Ovary (tissue), 9 donors: Measurements from ENCODE around the gene COMMD4. TPM values are rescaled to one million over a fixed set of nuclear protein-coding genes. Genes with fewer than 3 reads are reported as not detected.
A peak's percentile ranks its signal among the peaks of the same experiment; 100 is the strongest.

Experiments
- DNase-seq, 5 donors: peaks; one replicate each; pipeline ENCODE4 v3.0.0-alpha.2; 2019 to 2020
- H3K27ac ChIP-seq, 2 donors: fragments of 200-600 bp; one replicate each; pipeline versions ENCODE4 v1.5.1 to v1.8.0; 2019 to 2022
- H3K27me3 ChIP-seq: fragments of 200-600 bp; one replicate; pipeline ENCODE4 v1.8.0; 2022
- H3K36me3 ChIP-seq: fragments of 200-600 bp; sonication (generic); one replicate; pipeline ENCODE4 v1.5.1; 2019
- H3K4me1 ChIP-seq: one replicate; pipeline ENCODE4 v1.8.1; 2013; ENCODE audit warnings: mild to moderate bottlenecking, moderate library complexity; ENCODE audit not compliant: insufficient read depth
- H3K4me3 ChIP-seq: fragments of 200-600 bp; sonication (generic); one replicate; pipeline ENCODE4 v1.5.1; 2017
- H3K9me3 ChIP-seq, 2 donors: fragments of 200-600 bp in 1 of 2; sonication (generic) in 1 of 2; one replicate each; pipeline versions ENCODE4 v1.5.1 to v1.8.1; 2013 to 2019; ENCODE audit warnings: mild to moderate bottlenecking in 1 of 2, moderate library complexity in 1 of 2
- EP300 ChIP-seq: sonication (generic); formaldehyde crosslinking; IDR thresholded peaks from one replicate; pipeline ENCODE4 v1.6.1; 2017; ENCODE audit warnings: antibody characterized with exemption
- POLR2A ChIP-seq: fragments of 450-650 bp; IDR thresholded peaks from one replicate; pipeline ENCODE4 v1.6.1; 2017; ENCODE audit warnings: antibody characterized with exemption, mild to moderate bottlenecking, moderate library complexity
- WGBS, 3 donors: extraction: QIAGEN DNeasy Blood & Tissue Kit in 1 of 3; methylation state at CpG; one replicate each; pipeline versions ENCODE4 v1.1.5 to v1.1.7; 2013 to 2017; 5-methylcytosine and 5-hydroxymethylcytosine counted together
- intact Hi-C, 4 donors: fragments of 100-400 bp; cut with DNase I; formaldehyde crosslinking; loops; one replicate each; pipeline versions ENCODE4 v1.11.0 to v1.15.1; 2022 to 2023
- polyA plus RNA-seq, 2 donors: library from polyadenylated mRNA; stranded (reverse); fragments of 200-250 nt in 1 of 2; fragments of 350-450 nt in 1 of 2; fragmentation: Illumina TruSeq in 1 of 2; extraction: RNeasy Lipid Tissue Mini Kit (QIAGEN cat#74804) in 1 of 2; gene quantifications; one replicate each; pipeline ENCODE4 v1.2.3, GENCODE V29; 2013 to 2014
- total RNA-seq, 7 donors: library from RNA; depleted of rRNA in 2 of 7; stranded (reverse); fragments of >200 nt in 2 of 7; fragmentation: NEBNext Ultra II Directional in 3 of 7; extraction: Animal tissue kit (Norgen Biotek cat#: 25700) in 3 of 7; gene quantifications; one replicate each; pipeline versions ENCODE4 v1.1.0 to v1.2.4, GENCODE V29; 2016 to 2023
- TF ChIP-seq, protein P1 (sequence below), 3 donors: fragments of 450-650 bp in 2 of 3; fragments of 200-600 bp in 1 of 3; IDR thresholded peaks; one replicate each; pipeline versions ENCODE4 v1.5.1 to v1.8.0; 2016 to 2022; ENCODE audit warnings: antibody characterized with exemption in 3 of 3, mild to moderate bottlenecking in 1 of 3
- donor health status: DM: no; HTN: no; CAD: no; lungs with moderate emphysema.
- donor health status: DM: no; HTN: no; CAD: no.
- donor health status: Bipolar disorder and iron deficiency.
- donor health status: DM: yes; HTN: yes; CAD: no.
- donor health status: DM: no; HTN: no; CAD: no.
- donor health status: DM: yes; HTN: yes; CAD: no.

Gene COMMD4
- total and polyA plus RNA-seq, 9 donors: 12.1 to 67.9 (median 42.0) TPM

DNA sequence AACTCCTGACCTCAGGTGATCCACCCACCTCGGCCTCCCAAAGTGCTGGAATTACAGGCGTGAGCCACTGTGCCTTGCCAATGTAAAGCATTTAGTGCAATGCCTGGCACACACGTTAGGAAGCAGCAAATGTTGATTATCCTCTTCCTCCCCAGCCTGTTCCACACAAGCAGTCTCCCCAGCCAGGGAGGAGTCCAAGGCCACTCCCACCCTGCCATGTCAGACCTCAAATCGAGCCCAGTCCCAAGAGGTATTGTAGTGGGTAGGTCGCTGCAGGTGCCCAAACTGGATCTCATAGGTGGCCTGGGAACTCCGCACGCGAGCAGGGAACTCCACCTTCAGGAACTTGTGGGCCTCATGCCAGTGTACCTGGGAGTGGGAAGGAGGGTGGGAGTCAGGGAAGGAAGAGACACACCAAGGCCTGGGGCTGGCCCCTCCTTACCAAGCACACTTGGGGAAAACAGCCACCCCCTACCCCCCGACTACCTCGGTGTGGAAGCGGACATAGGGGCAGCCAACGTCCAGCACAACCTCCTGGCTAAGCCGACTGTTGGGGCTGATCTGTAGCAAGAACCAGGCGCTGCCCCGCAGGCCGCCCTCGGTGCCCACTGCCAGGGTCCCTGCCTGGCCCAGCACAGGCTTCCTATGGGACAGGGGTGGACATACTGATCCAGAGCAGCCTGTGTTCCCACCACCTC is 22.3 kb downstream of the COMMD4 start:
- Histone ChIP-seq H3K36me3 (no peaks in the 10 kb centered on the region), H3K4me1 (no peaks in the 10 kb centered on the region), H3K4me3 (no peak overlapping the region), H3K27me3 (no peaks in the 10 kb centered on the region), H3K27ac (no peak overlapping the region), H3K9me3 (no peaks in the 10 kb centered on the region)
- 88 to 89% (median 89%) methylated on average over 17 of the region's 17 CpGs for WGBS, 3 donors
- intact Hi-C loops: no loop called here
- TF ChIP-seq EP300 (no peak), POLR2A (no peak)
- TF ChIP-seq, protein P1, sequence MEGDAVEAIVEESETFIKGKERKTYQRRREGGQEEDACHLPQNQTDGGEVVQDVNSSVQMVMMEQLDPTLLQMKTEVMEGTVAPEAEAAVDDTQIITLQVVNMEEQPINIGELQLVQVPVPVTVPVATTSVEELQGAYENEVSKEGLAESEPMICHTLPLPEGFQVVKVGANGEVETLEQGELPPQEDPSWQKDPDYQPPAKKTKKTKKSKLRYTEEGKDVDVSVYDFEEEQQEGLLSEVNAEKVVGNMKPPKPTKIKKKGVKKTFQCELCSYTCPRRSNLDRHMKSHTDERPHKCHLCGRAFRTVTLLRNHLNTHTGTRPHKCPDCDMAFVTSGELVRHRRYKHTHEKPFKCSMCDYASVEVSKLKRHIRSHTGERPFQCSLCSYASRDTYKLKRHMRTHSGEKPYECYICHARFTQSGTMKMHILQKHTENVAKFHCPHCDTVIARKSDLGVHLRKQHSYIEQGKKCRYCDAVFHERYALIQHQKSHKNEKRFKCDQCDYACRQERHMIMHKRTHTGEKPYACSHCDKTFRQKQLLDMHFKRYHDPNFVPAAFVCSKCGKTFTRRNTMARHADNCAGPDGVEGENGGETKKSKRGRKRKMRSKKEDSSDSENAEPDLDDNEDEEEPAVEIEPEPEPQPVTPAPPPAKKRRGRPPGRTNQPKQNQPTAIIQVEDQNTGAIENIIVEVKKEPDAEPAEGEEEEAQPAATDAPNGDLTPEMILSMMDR (IDR thresholded peaks at IDR 0.05): no peak
- peak in 1 of 5 donors; percentile 17 for DNase-seq

DNA sequence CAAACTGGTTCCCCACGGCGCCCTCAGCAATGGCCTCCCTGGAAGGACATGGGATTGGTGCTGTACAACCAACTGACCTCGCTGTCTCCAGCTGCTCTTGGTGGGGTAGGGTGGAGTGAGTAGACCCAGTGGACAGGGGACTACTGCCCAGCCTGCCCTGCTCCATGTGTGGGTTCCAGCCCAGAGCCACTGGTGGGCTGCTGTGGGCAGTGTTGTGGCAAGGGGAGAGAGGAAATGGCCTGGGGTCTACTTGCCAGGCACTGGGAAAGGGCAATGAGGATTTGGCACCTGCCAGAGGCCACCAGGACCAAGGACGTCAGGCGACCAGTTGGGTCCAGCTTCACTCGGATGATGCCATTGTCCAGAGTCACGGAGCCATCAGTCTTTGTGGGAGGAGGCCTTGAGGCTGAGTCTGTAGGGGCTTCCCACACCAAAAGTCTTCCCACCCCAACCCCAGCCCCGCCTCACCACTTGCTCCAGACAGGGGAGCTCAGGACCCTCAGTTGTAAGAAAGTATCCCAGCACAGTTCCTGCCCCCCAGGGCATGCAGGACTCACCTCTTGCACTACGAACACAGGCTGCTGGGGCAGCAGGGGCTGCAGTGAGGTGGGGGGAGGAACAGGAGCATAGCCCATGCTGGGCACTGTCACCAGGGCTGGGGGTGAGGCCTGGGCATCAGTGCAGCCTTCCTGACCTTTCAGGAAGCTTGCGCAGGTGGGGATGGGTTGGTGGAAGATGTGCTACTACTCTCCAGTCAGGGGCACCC is 23.1 kb downstream of the COMMD4 start:
- Histone ChIP-seq H3K36me3 (no peaks in the 10 kb centered on the region), H3K27me3 (no peaks in the 10 kb centered on the region), H3K4me1 (no peaks in the 10 kb centered on the region), H3K9me3 (no peaks in the 10 kb centered on the region), H3K4me3 (no peak overlapping the region), H3K27ac (no peak overlapping the region)
- 88 to 93% (median 90%) methylated on average over 10 of the region's 10 CpGs for WGBS, 3 donors
- TF ChIP-seq EP300: no peak
- no peak for TF ChIP-seq POLR2A
- TF ChIP-seq, protein P1 (IDR thresholded peaks at IDR 0.05): no peak
- intact Hi-C loops: no loop called here
- DNase-seq: no peak

DNA sequence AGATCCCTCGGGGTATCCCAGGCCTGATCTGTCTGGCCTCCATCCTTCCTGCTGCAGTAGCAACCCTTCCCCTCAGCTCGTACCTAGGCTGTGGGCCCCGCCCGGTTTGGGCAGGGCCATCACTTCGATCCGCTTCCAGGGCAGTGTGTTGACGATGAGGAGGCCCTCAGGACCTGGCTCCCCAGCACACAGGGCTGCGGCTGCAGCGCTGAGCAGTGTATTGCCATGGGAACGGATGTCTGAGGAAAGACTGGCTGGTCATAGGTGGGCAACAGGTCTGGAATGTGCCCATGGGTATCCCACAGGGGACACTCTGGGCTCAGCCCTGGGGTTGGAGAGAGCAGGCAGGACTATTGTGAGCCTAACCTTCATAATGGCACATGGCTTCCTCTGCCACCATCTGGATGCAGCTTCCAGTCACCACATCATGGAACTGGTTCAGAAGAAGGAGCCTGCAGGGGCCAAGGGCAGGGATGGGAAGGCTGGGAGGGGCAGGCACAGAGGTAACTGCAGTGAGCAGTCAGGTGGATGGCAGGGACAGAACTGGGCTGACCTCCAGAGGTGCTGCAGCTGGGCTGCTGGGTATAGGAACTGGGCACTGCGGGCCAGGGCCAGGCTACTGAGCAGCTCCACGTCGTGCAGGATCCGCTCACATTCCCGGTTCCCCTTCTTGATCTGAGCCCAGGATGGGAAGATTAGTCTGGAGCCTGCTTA is 23.8 kb downstream of the COMMD4 start:
- H3K27ac ChIP-seq: no peak overlapping the region
- H3K27me3 ChIP-seq: no peaks in the 10 kb centered on the region
- WGBS, 3 donors: 87 to 90% (median 90%) methylated on average over 15 of the region's 15 CpGs
- no peak for DNase-seq
- no peak overlapping the region for H3K4me3 ChIP-seq
- intact Hi-C loops: loop anchor here in 2 of 4 donors (10.0 kb wide), 2 partner anchors 265 to 335 kb away; partner anchors contain the start of gene SNUPN (in 1 of the 2)
- no peaks in the 10 kb centered on the region for H3K36me3 ChIP-seq
- TF ChIP-seq EP300: no peak
- TF ChIP-seq, protein P1 (IDR thresholded peaks at IDR 0.05): no peak
- TF ChIP-seq POLR2A: no peak
- no peaks in the 10 kb centered on the region for H3K4me1 ChIP-seq
- H3K9me3 ChIP-seq: no peaks in the 10 kb centered on the region

DNA sequence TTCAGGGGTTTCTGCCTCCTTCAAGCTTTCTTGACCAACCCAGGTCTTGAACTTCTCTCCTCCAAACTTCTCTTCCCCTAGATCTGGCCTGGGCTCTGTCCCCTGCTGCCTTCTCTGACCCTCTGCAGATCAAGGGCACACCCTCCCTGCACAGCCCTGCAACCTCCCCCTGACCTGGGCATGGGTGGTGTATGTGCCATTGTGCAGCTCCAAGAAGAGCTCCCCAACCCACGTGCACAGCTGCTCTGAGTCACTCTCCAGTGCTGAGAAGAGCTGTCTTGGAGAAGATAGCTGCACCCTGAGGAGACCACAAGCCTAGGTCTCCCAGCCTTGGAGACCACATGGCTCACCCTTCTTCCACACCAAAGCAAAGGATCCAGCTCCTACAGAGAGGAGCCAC is 24.5 kb downstream of the COMMD4 start:
- no peaks in the 10 kb centered on the region for H3K4me1 ChIP-seq
- no peak overlapping the region for H3K27ac ChIP-seq
- H3K9me3 ChIP-seq: no peaks in the 10 kb centered on the region
- WGBS, 3 donors: 35 to 60% (median 52%) methylated on average over 1 of the region's 1 CpG
- intact Hi-C loops: loop anchor here in 2 of 4 donors (10.0 kb wide), 2 partner anchors 264 to 334 kb away; partner anchors contain the start of gene SNUPN (in 1 of the 2)
- no peak overlapping the region for H3K4me3 ChIP-seq
- no peak for DNase-seq
- TF ChIP-seq, protein P1 (IDR thresholded peaks at IDR 0.05): no peak
- TF ChIP-seq EP300 (no peak), POLR2A (no peak)
- no peaks in the 10 kb centered on the region for H3K36me3 ChIP-seq
- no peaks in the 10 kb centered on the region for H3K27me3 ChIP-seq
